ENCODE data around the gene TPRG1. TPM values are rescaled to one million over a fixed set of nuclear protein-coding genes. Genes with fewer than 3 reads are reported as not detected.

TPRG1 gene
- total RNA-seq, 1 donor from 2014 or later: 0.71 TPM

GRCh38 chr3:189308608-189309007 lies 136.8 kb downstream of the TPRG1 start:
- no peak overlapping the region for H3K27ac ChIP-seq

GRCh38 chr3:189309400-189309975 lies 137.7 kb downstream of the TPRG1 start:
- no peak overlapping the region for H3K27ac Mint-ChIP-seq
- Histone ChIP-seq H2AFZ (replicated peaks) (no peak overlapping the region), H3K27me3 (no peaks in the 10 kb centered on the region), H3K27ac (no peak overlapping the region), H3K4me2 (no peak overlapping the region), H3K4me3 (no peak overlapping the region), H3F3A (ENCODE audit: low read depth) (no peaks in the 10 kb centered on the region), H3K36me3 (no peaks in the 10 kb centered on the region), H3K79me2 (ENCODE audit: low read depth) (no peaks in the 10 kb centered on the region), H3K4me1 (peaks cover 6% of the 10 kb centered on the region), H3K9me3 (ENCODE audit: low read depth) (no peaks in the 10 kb centered on the region), H3K9ac (no peak overlapping the region), H4K20me1 (ENCODE audit: low read depth) (no peaks in the 10 kb centered on the region)
- DNase-seq (ENCODE audit: low spot score): no peak
- H3K27me3 Mint-ChIP-seq (ENCODE audit: insufficient read depth, low read depth): no peaks in the 10 kb centered on the region
- H3K4me3 Mint-ChIP-seq: no peak overlapping the region
- no peak for TF ChIP-seq EZH2phosphoT487 (IDR thresholded peaks at IDR 0.05)
- TF ChIP-seq, protein P1, sequence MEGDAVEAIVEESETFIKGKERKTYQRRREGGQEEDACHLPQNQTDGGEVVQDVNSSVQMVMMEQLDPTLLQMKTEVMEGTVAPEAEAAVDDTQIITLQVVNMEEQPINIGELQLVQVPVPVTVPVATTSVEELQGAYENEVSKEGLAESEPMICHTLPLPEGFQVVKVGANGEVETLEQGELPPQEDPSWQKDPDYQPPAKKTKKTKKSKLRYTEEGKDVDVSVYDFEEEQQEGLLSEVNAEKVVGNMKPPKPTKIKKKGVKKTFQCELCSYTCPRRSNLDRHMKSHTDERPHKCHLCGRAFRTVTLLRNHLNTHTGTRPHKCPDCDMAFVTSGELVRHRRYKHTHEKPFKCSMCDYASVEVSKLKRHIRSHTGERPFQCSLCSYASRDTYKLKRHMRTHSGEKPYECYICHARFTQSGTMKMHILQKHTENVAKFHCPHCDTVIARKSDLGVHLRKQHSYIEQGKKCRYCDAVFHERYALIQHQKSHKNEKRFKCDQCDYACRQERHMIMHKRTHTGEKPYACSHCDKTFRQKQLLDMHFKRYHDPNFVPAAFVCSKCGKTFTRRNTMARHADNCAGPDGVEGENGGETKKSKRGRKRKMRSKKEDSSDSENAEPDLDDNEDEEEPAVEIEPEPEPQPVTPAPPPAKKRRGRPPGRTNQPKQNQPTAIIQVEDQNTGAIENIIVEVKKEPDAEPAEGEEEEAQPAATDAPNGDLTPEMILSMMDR (IDR thresholded peaks at IDR 0.05): no peak
- H3K9me3 Mint-ChIP-seq: no peaks in the 10 kb centered on the region
- H3K4me1 Mint-ChIP-seq: peaks cover 6% of the 10 kb centered on the region
- H3K36me3 Mint-ChIP-seq: no peaks in the 10 kb centered on the region

More at GRCh38 chr3:189308608-189309007, 136.8 kb downstream of the TPRG1 start:
- Mint-ChIP-seq H3K27me3 (ENCODE audit: insufficient read depth, low read depth) (no peaks in the 10 kb centered on the region), H3K4me3 (no peak overlapping the region), H3K4me1 (peaks cover 8% of the 10 kb centered on the region), H3K27ac (no peak overlapping the region), H3K9me3 (no peaks in the 10 kb centered on the region), H3K36me3 (no peaks in the 10 kb centered on the region)
- Histone ChIP-seq H3K4me3 (no peak overlapping the region), H3K4me1 (peaks cover 9% of the 10 kb centered on the region), H3K9ac (no peak overlapping the region), H3K36me3 (no peaks in the 10 kb centered on the region), H2AFZ (replicated peaks) (no peak overlapping the region), H3K79me2 (ENCODE audit: low read depth) (no peaks in the 10 kb centered on the region), H3K27me3 (no peaks in the 10 kb centered on the region), H3K9me3 (ENCODE audit: low read depth) (no peaks in the 10 kb centered on the region), H4K20me1 (ENCODE audit: low read depth) (no peaks in the 10 kb centered on the region), H3K4me2 (no peak overlapping the region), H3F3A (ENCODE audit: low read depth) (no peaks in the 10 kb centered on the region)
- DNase-seq (ENCODE audit: low spot score): no peak
- no peak for TF ChIP-seq EZH2phosphoT487 (IDR thresholded peaks at IDR 0.05)
- TF ChIP-seq EZH2 (IDR thresholded peaks at IDR 0.05): no peak
- TF ChIP-seq, protein P1 (IDR thresholded peaks at IDR 0.05): no peak

GRCh38 chr3:189311521-189311920 lies 139.8 kb downstream of the TPRG1 start:
- H3K27me3 Mint-ChIP-seq (ENCODE audit: insufficient read depth, low read depth): no peaks in the 10 kb centered on the region
- H3K9me3 Mint-ChIP-seq: no peaks in the 10 kb centered on the region
- no peak overlapping the region for H3K9ac ChIP-seq
- H3F3A ChIP-seq (ENCODE audit: low read depth): no peaks in the 10 kb centered on the region
- no peak overlapping the region for H2AFZ ChIP-seq (replicated peaks)
- no peaks in the 10 kb centered on the region for H3K27me3 ChIP-seq
- H3K4me3 Mint-ChIP-seq: no peak overlapping the region
- TF ChIP-seq EZH2 (IDR thresholded peaks at IDR 0.05): no peak
- no peak for TF ChIP-seq EZH2phosphoT487 (IDR thresholded peaks at IDR 0.05)
- TF ChIP-seq, protein P1 (IDR thresholded peaks at IDR 0.05): no peak
- DNase-seq (ENCODE audit: low spot score): no peak
- no peaks in the 10 kb centered on the region for H3K4me1 ChIP-seq
- no peaks in the 10 kb centered on the region for H3K36me3 ChIP-seq
- no peak overlapping the region for H3K27ac Mint-ChIP-seq
- no peaks in the 10 kb centered on the region for H3K9me3 ChIP-seq (ENCODE audit: low read depth)
- no peaks in the 10 kb centered on the region for H3K4me1 Mint-ChIP-seq
- H4K20me1 ChIP-seq (ENCODE audit: low read depth): no peaks in the 10 kb centered on the region
- H3K36me3 Mint-ChIP-seq: no peaks in the 10 kb centered on the region
- no peak overlapping the region for H3K4me2 ChIP-seq
- H3K27ac ChIP-seq: no peak overlapping the region
- H3K79me2 ChIP-seq (ENCODE audit: low read depth): no peaks in the 10 kb centered on the region
- no peak overlapping the region for H3K4me3 ChIP-seq

Measured in neural progenitor cell (in vitro differentiated cells).